NCI-H128 (cell line): ENCODE measurements around the gene PDE7B.
A peak's percentile ranks its signal among the peaks of the same experiment; 100 is the strongest.
"Not testable (repeated sequence)": the region's sequence is repeated elsewhere in the genome, so short reads cannot be mapped to it uniquely, and the experiment has no call there.

Experiments used
- DNase-seq: peaks from one replicate; lab custom pipeline; 2025; ENCODE audit not compliant: unreplicated experiment; lab: John Stamatoyannopoulos, UW

The PDE7B gene

GRCh38 chr6:136095986-136096385, 244.5 kb downstream of the PDE7B start:
- DNase-seq = no peak

GRCh38 chr6:136102991-136103688, 251.6 kb downstream of the PDE7B start:
- no peak for DNase-seq

- DNase-seq = no peak
Observed at GRCh38 chr6:136103763-136104311, 252.3 kb downstream of the PDE7B start.

GRCh38 chr6:136104556-136104955, 253.1 kb downstream of the PDE7B start:
- no peak for DNase-seq

- not testable (repeated sequence) for DNase-seq
Observed at GRCh38 chr6:136105797-136106196, 254.3 kb downstream of the PDE7B start.

- DNase-seq = no peak
Observed at GRCh38 chr6:136108361-136108945, 257.0 kb downstream of the PDE7B start.

GRCh38 chr6:136111831-136112230, 260.3 kb downstream of the PDE7B start:
- no peak for DNase-seq

- no peak for DNase-seq
Observed at GRCh38 chr6:136112262-136112661, 260.8 kb downstream of the PDE7B start.

- DNase-seq = peak; percentile 42
Observed at GRCh38 chr6:136113736-136114173, 262.3 kb downstream of the PDE7B start.

GRCh38 chr6:136114661-136115060, 263.2 kb downstream of the PDE7B start:
- no peak for DNase-seq

GRCh38 chr6:136115941-136116340, 264.4 kb downstream of the PDE7B start:
- no peak for DNase-seq

GRCh38 chr6:136117081-136117480, 265.6 kb downstream of the PDE7B start:
- DNase-seq = no peak

GRCh38 chr6:136118787-136119186, 267.3 kb downstream of the PDE7B start:
- DNase-seq = no peak

- DNase-seq = no peak
Observed at GRCh38 chr6:136123468-136123867, 272.0 kb downstream of the PDE7B start.

- no peak for DNase-seq
Observed at GRCh38 chr6:136125585-136125984, 274.1 kb downstream of the PDE7B start.

GRCh38 chr6:136127873-136128272, 276.4 kb downstream of the PDE7B start:
- no peak for DNase-seq

- no peak for DNase-seq
Observed at GRCh38 chr6:136129365-136129764, 277.9 kb downstream of the PDE7B start.

- DNase-seq = no peak
Observed at GRCh38 chr6:136134268-136134667, 282.8 kb downstream of the PDE7B start.

GRCh38 chr6:136134751-136135150, 283.2 kb downstream of the PDE7B start:
- no peak for DNase-seq

GRCh38 chr6:136136274-136136673, 284.8 kb downstream of the PDE7B start:
- DNase-seq = no peak

GRCh38 chr6:136137008-136137692, 285.6 kb downstream of the PDE7B start:
- no peak for DNase-seq
